OCI-LY7 (cell line): Measurements from ENCODE around the gene TNFAIP3.

Experiments used
- EZH2phosphoT487 ChIP-seq: fragments of 200-600 bp; sonication (generic); IDR thresholded peaks from 2 replicates; pipeline ENCODE4 v1.6.1; 2018; ENCODE audit warnings: low read depth, borderline replicate concordance, mild to moderate bottlenecking, mixed run types, antibody characterized with exemption, low read length, moderate library complexity, mixed read lengths
- TF ChIP-seq, protein P1 (sequence below): fragments of 200-600 bp; sonication (generic); conservative IDR thresholded peaks from 2 replicates; pipeline ENCODE4 v1.5.1; 2014; ENCODE audit warnings: mild to moderate bottlenecking, antibody characterized with exemption, low read length, moderate library complexity, mixed read lengths

DNA sequence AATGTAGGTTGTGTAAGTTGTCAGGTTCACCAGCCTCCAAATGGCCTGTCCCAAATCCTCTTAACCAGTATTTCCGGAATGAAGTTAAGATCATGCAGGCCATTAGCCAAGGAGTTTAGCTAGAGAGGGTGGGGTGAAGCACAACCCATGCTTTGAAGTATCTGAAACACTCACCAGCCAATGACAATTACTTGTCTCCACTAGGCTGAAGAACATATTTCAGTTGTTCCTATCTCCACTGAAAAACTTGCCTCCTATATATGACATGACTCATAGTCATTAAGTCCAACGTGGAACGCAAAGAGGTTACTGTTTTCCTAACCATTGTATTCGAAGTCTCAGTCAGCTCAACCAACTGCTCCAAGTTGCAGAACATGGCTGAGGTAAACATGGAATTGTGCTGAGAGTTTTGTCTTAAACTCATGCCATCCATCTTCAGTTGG, 37.4 kb upstream of the TNFAIP3 start:
- TF ChIP-seq, protein P1, sequence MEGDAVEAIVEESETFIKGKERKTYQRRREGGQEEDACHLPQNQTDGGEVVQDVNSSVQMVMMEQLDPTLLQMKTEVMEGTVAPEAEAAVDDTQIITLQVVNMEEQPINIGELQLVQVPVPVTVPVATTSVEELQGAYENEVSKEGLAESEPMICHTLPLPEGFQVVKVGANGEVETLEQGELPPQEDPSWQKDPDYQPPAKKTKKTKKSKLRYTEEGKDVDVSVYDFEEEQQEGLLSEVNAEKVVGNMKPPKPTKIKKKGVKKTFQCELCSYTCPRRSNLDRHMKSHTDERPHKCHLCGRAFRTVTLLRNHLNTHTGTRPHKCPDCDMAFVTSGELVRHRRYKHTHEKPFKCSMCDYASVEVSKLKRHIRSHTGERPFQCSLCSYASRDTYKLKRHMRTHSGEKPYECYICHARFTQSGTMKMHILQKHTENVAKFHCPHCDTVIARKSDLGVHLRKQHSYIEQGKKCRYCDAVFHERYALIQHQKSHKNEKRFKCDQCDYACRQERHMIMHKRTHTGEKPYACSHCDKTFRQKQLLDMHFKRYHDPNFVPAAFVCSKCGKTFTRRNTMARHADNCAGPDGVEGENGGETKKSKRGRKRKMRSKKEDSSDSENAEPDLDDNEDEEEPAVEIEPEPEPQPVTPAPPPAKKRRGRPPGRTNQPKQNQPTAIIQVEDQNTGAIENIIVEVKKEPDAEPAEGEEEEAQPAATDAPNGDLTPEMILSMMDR, result no peak
- no peak for TF ChIP-seq EZH2phosphoT487
